G401.6 (cell line): Measurements from ENCODE around the gene CYP2A13.
"Not testable (repeated sequence)": the region's sequence is repeated elsewhere in the genome, so short reads cannot be mapped to it uniquely, and the experiment has no call there.

Experiments
- FAIRE-seq: peaks from 2 replicates; lab custom pipeline; 2012; peaks lifted over from hg19 to GRCh38; lab: Jason Lieb, UNC

CYP2A13 gene

DNA sequence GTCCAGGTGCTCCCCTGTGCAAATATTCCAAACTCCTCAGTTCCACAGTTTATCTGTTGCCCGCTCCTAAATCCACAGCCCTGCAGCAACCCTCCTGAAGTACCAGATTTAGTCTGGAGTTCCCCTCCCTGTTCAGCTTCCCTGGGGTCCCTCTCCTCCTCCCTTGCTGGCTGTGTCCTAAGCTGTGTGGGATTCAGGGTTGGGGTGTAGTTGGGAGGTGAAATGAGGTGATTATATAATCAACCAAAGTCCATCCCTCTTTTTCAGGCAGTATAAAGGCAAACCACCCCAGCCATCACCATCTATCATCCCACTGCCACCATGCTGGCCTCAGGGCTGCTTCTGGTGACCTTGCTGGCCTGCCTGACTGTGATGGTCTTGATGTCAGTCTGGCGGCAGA is at the start of gene CYP2A13:
Gene CYP2A13 (plus strand): TSS at position 301 of the 400 bp plus-strand sequence. CDS start 21 bp downstream, at position 322.
- FAIRE-seq, result no peak

- FAIRE-seq, result no peak
These were observed 48.4 kb upstream of the CYP2A13 start for GRCh38 chr19:41039806-41040205.

DNA sequence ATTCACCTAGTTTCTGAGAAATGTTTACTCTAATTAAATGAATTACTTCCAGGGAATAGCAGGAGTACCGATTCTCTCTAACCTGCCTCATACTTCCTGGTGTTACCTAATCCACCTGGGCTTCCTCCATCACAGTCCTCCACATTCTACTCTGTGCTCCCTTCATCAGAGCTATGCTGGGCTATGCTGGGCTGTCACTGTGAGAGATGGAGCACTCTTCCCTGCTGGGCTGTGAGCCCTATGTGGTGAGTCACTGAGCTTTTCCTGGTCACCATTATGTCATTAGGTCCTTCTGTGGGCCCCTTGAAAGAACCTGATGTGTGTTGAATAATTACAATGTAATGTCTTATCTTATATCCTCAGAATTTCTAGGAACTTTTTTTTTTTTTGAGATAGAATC is 43.2 kb upstream of the CYP2A13 start:
- FAIRE-seq, result not testable (repeated sequence)

- no peak for FAIRE-seq
These were observed 37.8 kb upstream of the CYP2A13 start for GRCh38 chr19:41050426-41050825.

DNA sequence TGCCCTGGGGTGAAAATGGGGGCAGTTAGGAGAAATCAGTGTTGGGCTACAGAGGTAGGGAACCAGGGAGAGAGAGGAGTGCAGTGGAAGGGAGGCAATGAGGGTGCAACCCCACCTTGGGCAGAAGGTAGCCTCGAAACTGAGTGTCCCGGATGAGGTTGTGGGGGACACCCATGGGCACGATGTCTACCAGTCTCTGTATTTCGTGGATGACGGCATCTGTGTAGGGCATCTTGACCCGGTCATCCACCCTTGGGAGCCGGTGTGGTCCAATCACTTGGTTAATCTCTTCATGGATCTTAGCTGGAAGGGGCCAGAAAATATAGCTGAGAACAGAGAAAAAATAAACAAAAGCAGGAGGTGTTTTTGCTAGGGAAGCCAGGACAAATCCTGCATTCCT is 36.1 kb upstream of the CYP2A13 start:
- not testable (repeated sequence) for FAIRE-seq

DNA sequence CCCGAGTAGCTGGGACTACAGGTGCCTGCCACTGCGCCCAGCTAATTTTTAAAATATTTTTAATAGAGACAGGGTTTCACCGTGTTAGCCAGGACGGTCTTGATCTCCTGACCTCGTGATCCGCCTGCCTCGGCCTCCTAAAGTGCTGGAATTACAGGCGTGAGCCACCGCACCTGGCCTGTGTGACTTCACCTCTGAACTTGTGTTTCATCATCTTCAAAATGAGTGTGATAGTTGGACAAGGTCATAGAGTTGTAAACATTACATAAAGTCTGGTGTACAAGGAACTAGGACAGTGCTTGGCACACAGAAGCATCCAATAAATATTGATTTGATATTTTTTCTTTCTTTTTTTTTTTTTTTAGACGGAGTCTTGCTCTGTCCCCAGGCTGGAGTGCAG is 34.9 kb upstream of the CYP2A13 start:
- FAIRE-seq, result not testable (repeated sequence)

DNA sequence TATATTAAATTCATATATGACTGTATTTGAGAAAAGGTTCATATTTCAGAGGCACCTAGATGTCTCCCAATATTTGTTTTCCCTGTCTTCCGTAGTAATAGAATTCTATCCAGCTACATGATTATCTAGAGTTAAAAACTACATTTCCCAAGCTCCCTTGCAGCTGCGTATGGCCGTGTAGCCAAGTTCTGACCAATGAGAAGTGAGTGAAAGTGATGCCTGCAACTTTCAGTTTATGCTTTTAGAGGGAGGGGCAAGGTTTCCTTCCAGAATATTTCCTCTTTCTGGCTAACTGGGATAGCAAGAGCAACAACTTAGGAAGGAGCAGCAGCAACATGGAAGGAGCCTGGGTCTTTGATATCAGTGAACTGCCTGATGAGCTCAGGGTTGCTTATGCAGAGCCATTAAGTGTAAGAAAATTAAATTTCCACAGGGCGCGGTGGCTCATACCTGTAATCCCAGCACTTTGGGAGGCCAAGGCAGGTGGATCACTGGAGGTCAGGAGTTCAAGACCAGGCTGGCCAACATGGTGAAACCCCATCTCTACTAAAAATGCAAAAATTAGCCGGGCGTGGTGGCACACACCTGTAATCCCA is 23.2 kb upstream of the CYP2A13 start:
- FAIRE-seq, result no peak

DNA sequence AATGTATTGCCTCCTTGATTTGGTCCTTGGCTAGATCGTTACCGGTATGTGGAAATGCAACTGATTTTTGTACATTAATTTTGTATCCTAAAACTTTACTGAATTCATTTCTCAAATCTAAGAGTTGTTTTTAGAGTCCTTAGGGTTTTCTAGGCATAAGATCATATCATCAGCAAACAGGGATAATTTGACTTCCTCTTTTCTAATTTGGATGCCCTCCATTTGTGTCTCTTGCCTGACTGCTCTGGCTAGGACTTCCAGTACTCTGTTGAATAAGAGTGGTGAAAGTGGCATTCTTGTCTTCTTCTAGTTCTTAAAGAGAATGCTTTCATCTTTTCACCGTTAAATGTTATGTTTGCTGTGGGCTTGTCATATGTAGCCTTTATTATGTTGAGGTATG is 12.0 kb upstream of the CYP2A13 start:
- no peak for FAIRE-seq

DNA sequence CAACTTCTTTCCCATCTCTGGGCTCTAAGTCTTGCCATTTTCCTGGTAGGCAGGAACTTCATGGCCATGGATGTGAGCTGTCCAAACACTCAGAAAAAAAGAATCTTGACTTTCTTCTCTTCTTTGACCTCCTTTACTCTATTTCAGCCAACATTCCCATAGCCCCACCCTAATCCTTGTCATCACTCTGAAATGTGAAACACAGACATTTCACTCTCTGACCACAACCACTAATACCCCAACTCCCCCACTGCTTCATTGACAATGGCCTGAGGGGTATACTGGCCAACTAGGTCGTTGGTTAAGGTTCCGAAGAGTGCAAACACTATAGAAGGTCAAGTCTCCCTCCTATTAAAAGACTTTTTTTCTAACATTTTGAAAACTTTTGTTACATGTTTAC is 4.7 kb upstream of the CYP2A13 start:
- FAIRE-seq, result no peak

- FAIRE-seq, result no peak
These were observed 2.4 kb upstream of the CYP2A13 start for GRCh38 chr19:41085748-41086415.

GRCh38 chr19:41089959-41090358 is 1.7 kb downstream of the CYP2A13 start:
- FAIRE-seq, result no peak

DNA sequence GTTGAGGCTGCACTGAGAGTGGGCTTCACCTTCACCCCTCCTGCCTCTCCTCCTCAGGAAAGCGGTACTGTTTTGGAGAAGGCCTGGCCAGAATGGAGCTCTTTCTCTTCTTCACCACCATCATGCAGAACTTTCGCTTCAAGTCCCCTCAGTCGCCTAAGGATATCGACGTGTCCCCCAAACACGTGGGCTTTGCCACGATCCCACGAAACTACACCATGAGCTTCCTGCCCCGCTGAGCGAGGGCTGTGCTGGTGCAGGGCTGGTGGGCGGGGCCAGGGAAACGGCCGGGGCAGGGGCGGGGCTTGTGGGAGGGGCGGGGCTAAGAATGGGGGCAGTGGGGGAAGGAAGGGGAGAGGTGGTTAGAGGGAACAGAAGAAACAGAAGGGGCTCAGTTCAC is 7.5 kb downstream of the CYP2A13 start:
- FAIRE-seq, result no peak

GRCh38 chr19:41096353-41096752 is 8.1 kb downstream of the CYP2A13 start:
- no peak for FAIRE-seq

DNA sequence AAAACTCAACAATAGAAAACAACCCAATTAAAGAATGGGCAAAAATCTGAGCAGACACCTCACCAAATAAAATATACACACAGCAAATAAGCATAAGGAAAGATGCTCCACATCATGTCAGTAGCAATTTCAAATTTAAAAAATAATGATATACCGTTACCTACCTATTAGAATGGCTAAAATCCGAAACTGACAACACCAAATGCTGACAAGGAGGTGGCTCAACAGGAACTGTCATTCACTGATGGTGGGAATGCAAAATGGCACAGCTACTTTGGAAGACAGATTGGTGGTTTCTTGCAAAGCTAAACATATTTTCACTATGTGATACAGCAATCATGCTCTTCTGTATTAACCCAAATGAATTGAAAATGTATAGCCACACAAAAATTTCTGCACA is 9.1 kb downstream of the CYP2A13 start:
- no peak for FAIRE-seq

- FAIRE-seq, result no peak
These were observed 10.5 kb downstream of the CYP2A13 start for GRCh38 chr19:41098762-41099161.

- not testable (repeated sequence) for FAIRE-seq
These were observed 14.0 kb downstream of the CYP2A13 start for GRCh38 chr19:41102210-41102609.

GRCh38 chr19:41106177-41106576 is 17.9 kb downstream of the CYP2A13 start:
- FAIRE-seq, result no peak

- no peak for FAIRE-seq
These were observed 23.0 kb downstream of the CYP2A13 start for GRCh38 chr19:41111296-41111695.

DNA sequence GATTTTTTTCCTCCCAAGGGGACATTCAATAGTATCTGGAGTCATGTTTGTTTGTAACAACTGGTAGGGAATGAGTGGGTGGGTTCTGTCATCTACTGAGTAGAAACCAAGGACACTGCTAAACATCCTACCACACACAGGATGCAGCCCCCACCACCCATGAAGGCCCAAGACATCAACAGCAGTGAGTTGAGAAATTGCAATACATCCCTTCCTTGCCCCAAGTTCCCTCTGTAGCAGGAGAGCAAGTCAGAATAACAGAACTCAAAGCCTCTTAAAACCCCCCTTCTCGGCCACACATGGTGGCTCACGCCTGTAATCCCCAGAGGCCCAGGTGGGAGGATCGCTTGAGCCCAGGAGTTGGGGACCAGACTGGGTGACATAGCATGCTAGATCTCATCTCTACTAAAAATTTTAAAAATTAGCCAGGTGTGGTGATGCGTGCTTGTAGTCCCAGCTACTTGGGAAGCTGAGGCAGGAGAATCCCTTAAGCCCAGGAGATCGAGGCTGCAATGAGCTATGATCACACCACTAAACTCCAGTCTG is 23.6 kb downstream of the CYP2A13 start:
- no peak for FAIRE-seq

DNA sequence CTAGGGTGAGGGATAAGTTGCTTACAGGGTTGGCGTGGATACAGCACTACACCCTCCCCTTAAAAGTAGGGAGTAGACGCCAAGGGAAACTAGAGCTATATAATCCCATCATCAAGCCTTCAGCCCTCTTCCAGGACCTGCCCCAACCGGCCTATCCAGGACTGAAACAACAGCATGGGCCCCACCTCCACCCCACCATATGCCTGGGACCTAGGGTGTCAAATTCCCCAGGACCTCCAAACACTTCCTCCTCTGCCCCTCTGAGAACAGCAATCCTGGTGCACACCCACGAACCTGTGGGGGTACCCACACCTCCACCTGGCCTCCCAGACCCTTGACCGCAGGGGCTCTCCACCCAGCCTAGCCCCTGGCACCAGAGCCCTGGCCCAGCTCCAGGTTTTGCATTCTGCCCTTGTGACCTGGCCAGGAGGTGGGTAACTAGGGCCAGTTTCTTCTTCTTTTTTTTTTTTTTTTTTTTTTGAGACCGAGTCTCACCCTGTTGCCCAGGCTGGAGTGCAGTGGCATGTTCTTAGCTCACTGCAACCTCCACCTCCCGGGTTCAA is 24.6 kb downstream of the CYP2A13 start:
- FAIRE-seq, result no peak

DNA sequence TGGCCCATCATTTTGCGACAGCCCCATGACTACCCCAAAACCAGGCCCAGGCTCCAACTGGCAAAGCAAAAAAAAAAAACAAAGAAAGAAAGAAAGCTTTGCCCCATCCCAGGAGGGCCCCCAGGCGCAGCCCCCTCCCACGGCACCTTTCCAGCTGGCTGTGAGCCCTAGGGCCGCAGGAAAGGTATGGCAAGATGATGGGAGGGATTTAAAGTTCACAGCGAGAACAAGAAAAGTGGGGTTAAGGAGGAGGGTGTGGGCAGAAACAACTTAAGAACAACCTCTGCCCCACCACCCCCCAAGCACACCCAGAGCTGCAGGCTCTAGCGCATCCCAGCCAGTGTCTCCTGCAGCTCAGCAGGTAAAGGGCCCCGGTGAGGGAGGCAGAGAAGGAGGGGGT is 25.9 kb downstream of the CYP2A13 start, which contains the start of gene CYP2F1:
Gene CYP2F1 (plus strand): TSS at position 301 of the 400 bp plus-strand sequence. CDS start 1,757 bp downstream, outside the sequence.
- no peak for FAIRE-seq

GRCh38 chr19:41116261-41116660 is 28.0 kb downstream of the CYP2A13 start:
- FAIRE-seq, result no peak
